HepG2 (cell line): ENCODE measurements around the gene LGALS7B. TPM values are rescaled to one million over a fixed set of nuclear protein-coding genes. Genes with fewer than 3 reads are reported as not detected.

ENCODE experiments used
- ARHGAP35 ChIP-seq: sonication (generic); formaldehyde crosslinking; IDR thresholded peaks from 2 replicates; pipeline ENCODE4 v1.9.0; 2022; ENCODE audit warnings: mild to moderate bottlenecking, inconsistent platforms, moderate library complexity, missing genetic modification reagents, borderline replicate concordance
- ARID3A ChIP-seq: IDR thresholded peaks from 2 replicates; pipeline ENCODE4 v1.6.1; 2012; ENCODE audit warnings: low read depth, low read length, improper control_type of control experiment
- MATR3 ChIP-seq: sonication (generic); formaldehyde crosslinking; IDR thresholded peaks from 2 replicates; pipeline ENCODE4 v1.4.0; 2020; ENCODE audit warnings: missing genetic modification reagents
- MAX ChIP-seq: IDR thresholded peaks from 2 replicates; pipeline ENCODE4 v1.6.1; 2012; ENCODE audit warnings: inconsistent platforms
- MYC ChIP-seq: sonication (generic); formaldehyde crosslinking; IDR thresholded peaks from 2 replicates; pipeline ENCODE4 v1.9.0; 2021; ENCODE audit warnings: missing genetic modification reagents, borderline replicate concordance
- MYNN ChIP-seq: sonication (generic); formaldehyde crosslinking; IDR thresholded peaks from 2 replicates; pipeline ENCODE4 v1.4.0; 2020; ENCODE audit warnings: mild to moderate bottlenecking, low read depth, missing genetic modification reagents
- NR2F1 ChIP-seq, 2 experiments: fragments of 450-650 bp in 1 of 2; formaldehyde crosslinking in 1 of 2; IDR thresholded peaks; 2 replicates each; pipeline versions ENCODE4 v1.5.0 to v1.6.1; 2016 to 2020; ENCODE audit warnings: mild to moderate bottlenecking in 1 of 2, missing compliant biosample characterization in 1 of 2, missing genetic modification reagents in 1 of 2, moderate library complexity in 1 of 2
- RAD21 ChIP-seq: fragments of 450-650 bp; formaldehyde crosslinking; IDR thresholded peaks from 2 replicates; pipeline ENCODE4 v1.5.0; 2020; ENCODE audit warnings: mild to moderate bottlenecking
- REPIN1 ChIP-seq: sonication (generic); formaldehyde crosslinking; IDR thresholded peaks from 2 replicates; pipeline ENCODE4 v1.8.0; 2022; ENCODE audit warnings: missing genetic modification reagents, low read depth, mild to moderate bottlenecking, borderline replicate concordance
- RFX3 ChIP-seq: IDR thresholded peaks from 2 replicates; pipeline ENCODE4 v1.6.1; 2016; ENCODE audit warnings: missing biosample characterization, missing genetic modification reagents
- STAT5B ChIP-seq: sonication (generic); formaldehyde crosslinking; IDR thresholded peaks from 2 replicates; pipeline ENCODE4 v1.4.0; 2020; ENCODE audit warnings: missing genetic modification reagents
- ZNF180 ChIP-seq: sonication (generic); formaldehyde crosslinking; IDR thresholded peaks from 2 replicates; pipeline ENCODE4 v1.4.0; 2020; ENCODE audit warnings: low read depth, missing genetic modification reagents, borderline replicate concordance
- ZNF224 ChIP-seq: sonication (generic); formaldehyde crosslinking; IDR thresholded peaks from 2 replicates; pipeline ENCODE4 v1.5.0; 2020; ENCODE audit warnings: mild to moderate bottlenecking, missing genetic modification reagents
- ZNF430 ChIP-seq: sonication (generic); formaldehyde crosslinking; IDR thresholded peaks from 2 replicates; pipeline ENCODE4 v1.9.0; 2021; ENCODE audit warnings: mild to moderate bottlenecking, missing genetic modification reagents
- ZNF501 ChIP-seq: sonication (generic); formaldehyde crosslinking; IDR thresholded peaks from 2 replicates; pipeline ENCODE4 v1.5.1; 2020; ENCODE audit warnings: mild to moderate bottlenecking, moderate library complexity, missing genetic modification reagents
- ZNF644 ChIP-seq: IDR thresholded peaks from 2 replicates; pipeline ENCODE4 v1.6.1; 2016; ENCODE audit warnings: low read depth
- ZNF891 ChIP-seq: sonication (generic); formaldehyde crosslinking; IDR thresholded peaks from 2 replicates; pipeline ENCODE4 v1.5.0; 2020; ENCODE audit warnings: mild to moderate bottlenecking, missing genetic modification reagents
- ZSCAN22 ChIP-seq: sonication (generic); formaldehyde crosslinking; IDR thresholded peaks from 2 replicates; pipeline ENCODE4 v1.4.0; 2020; ENCODE audit warnings: mild to moderate bottlenecking, missing genetic modification reagents
- ZSCAN25 ChIP-seq: sonication (generic); formaldehyde crosslinking; IDR thresholded peaks from 2 replicates; pipeline ENCODE4 v1.8.0; 2022; ENCODE audit warnings: mild to moderate bottlenecking, missing genetic modification reagents
- ZSCAN30 ChIP-seq: sonication (generic); formaldehyde crosslinking; IDR thresholded peaks from 2 replicates; pipeline ENCODE4 v1.5.0; 2020; ENCODE audit warnings: mild to moderate bottlenecking, missing genetic modification reagents
- ZSCAN9 ChIP-seq: IDR thresholded peaks from 2 replicates; pipeline ENCODE4 v1.6.1; 2016; ENCODE audit warnings: borderline replicate concordance
- polyA plus RNA-seq, 8 experiments: library from polyadenylated mRNA; depleted of rRNA in 3 of 8; stranded (reverse) in 7 of 8; unstranded in 1 of 8; fragments of >200 nt; fragmentation: Illumina TruSeq in 4 of 8; extraction: Trizol in 4 of 8; gene quantifications; 2 replicates each; pipeline versions ENCODE4 v1.2.1 to v1.2.3, GENCODE V29; 2011 to 2016; ENCODE audit warnings: low read depth in 4 of 8, missing spikeins in 1 of 8, mixed read lengths in 1 of 8; ENCODE audit not compliant: insufficient read depth in 1 of 8
- total RNA-seq, 5 experiments: library from RNA; depleted of rRNA; stranded (reverse); fragments of >200 nt; fragmentation: Illumina TruSeq; extraction: Trizol; gene quantifications; 2 replicates each; pipeline ENCODE4 v1.2.3, GENCODE V29; 2016; ENCODE audit warnings: low read depth in 1 of 5
- TF ChIP-seq, protein P1 (sequence below): IDR thresholded peaks from 2 replicates; pipeline ENCODE4 v1.6.1; 2012; ENCODE audit warnings: low read length, improper control_type of control experiment
- TF ChIP-seq, protein P2 (sequence below): sonication (generic); formaldehyde crosslinking; conservative IDR thresholded peaks from 2 replicates; pipeline ENCODE4 v1.4.0; 2020; ENCODE audit warnings: missing genetic modification reagents

Gene LGALS7B
- total and polyA plus RNA-seq, 2 of the 13 experiments (the other 11 are each of a cell fraction or from before 2014, with no cell fraction given), result 1.7 to 2.1 TPM

- TF ChIP-seq ARHGAP35 (CRISPR knock-in tag) (no peak), ZSCAN22 (CRISPR knock-in tag) (no peak), ARID3A (peak; percentile 44; the same call in 1 of the 2 replicates), ZSCAN9 (CRISPR knock-in tag) (peak; percentile 84; the same call in 1 of the 2 replicates), RAD21 (CRISPR knock-in tag) (no peak), MAX (no peak; the same call in 1 of the 2 replicates), REPIN1 (CRISPR knock-in tag) (peak; percentile 57; the same call in 1 of the 2 replicates), ZNF501 (CRISPR knock-in tag) (no peak), ZNF644 (CRISPR knock-in tag) (peak; percentile 51; the same call in 1 of the 2 replicates), MYC (CRISPR knock-in tag) (peak; percentile 42; the same call in 1 of the 2 replicates), ZNF224 (CRISPR knock-in tag) (no peak), MATR3 (CRISPR knock-in tag) (no peak), STAT5B (CRISPR knock-in tag) (no peak), MYNN (no peak), ZNF891 (CRISPR knock-in tag) (no peak), ZNF180 (CRISPR knock-in tag) (no peak), ZNF430 (CRISPR knock-in tag) (peak; percentile 61; the same call in 1 of the 2 replicates), NR2F1 (CRISPR knock-in tag; IDR thresholded peaks at IDR 0.05) (peak; percentile 16 to 53; a peak in 2 of 4 replicates), RFX3 (CRISPR knock-in tag) (no peak), ZSCAN30 (CRISPR knock-in tag) (no peak), ZSCAN25 (CRISPR knock-in tag) (no peak)
- TF ChIP-seq, protein P1, sequence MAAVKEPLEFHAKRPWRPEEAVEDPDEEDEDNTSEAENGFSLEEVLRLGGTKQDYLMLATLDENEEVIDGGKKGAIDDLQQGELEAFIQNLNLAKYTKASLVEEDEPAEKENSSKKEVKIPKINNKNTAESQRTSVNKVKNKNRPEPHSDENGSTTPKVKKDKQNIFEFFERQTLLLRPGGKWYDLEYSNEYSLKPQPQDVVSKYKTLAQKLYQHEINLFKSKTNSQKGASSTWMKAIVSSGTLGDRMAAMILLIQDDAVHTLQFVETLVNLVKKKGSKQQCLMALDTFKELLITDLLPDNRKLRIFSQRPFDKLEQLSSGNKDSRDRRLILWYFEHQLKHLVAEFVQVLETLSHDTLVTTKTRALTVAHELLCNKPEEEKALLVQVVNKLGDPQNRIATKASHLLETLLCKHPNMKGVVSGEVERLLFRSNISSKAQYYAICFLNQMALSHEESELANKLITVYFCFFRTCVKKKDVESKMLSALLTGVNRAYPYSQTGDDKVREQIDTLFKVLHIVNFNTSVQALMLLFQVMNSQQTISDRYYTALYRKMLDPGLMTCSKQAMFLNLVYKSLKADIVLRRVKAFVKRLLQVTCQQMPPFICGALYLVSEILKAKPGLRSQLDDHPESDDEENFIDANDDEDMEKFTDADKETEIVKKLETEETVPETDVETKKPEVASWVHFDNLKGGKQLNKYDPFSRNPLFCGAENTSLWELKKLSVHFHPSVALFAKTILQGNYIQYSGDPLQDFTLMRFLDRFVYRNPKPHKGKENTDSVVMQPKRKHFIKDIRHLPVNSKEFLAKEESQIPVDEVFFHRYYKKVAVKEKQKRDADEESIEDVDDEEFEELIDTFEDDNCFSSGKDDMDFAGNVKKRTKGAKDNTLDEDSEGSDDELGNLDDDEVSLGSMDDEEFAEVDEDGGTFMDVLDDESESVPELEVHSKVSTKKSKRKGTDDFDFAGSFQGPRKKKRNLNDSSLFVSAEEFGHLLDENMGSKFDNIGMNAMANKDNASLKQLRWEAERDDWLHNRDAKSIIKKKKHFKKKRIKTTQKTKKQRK, result no peak
- TF ChIP-seq, protein P2, sequence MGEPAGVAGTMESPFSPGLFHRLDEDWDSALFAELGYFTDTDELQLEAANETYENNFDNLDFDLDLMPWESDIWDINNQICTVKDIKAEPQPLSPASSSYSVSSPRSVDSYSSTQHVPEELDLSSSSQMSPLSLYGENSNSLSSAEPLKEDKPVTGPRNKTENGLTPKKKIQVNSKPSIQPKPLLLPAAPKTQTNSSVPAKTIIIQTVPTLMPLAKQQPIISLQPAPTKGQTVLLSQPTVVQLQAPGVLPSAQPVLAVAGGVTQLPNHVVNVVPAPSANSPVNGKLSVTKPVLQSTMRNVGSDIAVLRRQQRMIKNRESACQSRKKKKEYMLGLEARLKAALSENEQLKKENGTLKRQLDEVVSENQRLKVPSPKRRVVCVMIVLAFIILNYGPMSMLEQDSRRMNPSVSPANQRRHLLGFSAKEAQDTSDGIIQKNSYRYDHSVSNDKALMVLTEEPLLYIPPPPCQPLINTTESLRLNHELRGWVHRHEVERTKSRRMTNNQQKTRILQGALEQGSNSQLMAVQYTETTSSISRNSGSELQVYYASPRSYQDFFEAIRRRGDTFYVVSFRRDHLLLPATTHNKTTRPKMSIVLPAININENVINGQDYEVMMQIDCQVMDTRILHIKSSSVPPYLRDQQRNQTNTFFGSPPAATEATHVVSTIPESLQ (CRISPR knock-in tag), result no peak
Measured at GRCh38 chr19:38759590-38760003, 29.4 kb upstream of the LGALS7B start (continued).
